IMR-90 (cell line): ENCODE results near the gene ZNF416. TPM values are rescaled to one million over a fixed set of nuclear protein-coding genes. Genes with fewer than 3 reads are reported as not detected.

Experiments
- ATAC-seq: fragments of 200-7000 bp; cut with Tn5 transposase; 2 replicates; pipeline ENCODE4 v1.9.1; 2020; ENCODE audit warnings: low read depth, mild to moderate bottlenecking, moderate library complexity
- BruUV-seq: library from RNA; stranded (reverse); fragments of 400-500 nt; replicated peaks from 2 replicates; lab custom pipeline; 2021; lab: Mats Ljungman, UMichigan
- CTCF ChIA-PET: fragments of 300-600 bp; formaldehyde crosslinking; extraction: SDS; loops from one replicate; lab custom pipeline; 2021; ENCODE audit warnings: antibody characterized with exemption; lab: Yijun Ruan, JAX
- POLR2A ChIA-PET: fragments of 300-600 bp; sonication (Branson Sonifier 250); formaldehyde crosslinking; loops from one replicate; lab custom pipeline; 2022; ENCODE audit warnings: antibody characterized with exemption; ENCODE audit not compliant: unreplicated experiment; lab: Charles Lee
- DNase-seq: peaks from one replicate; pipeline ENCODE4 v3.0.0; 2013
- H2AFZ ChIP-seq: replicated peaks from 2 replicates; pipeline ENCODE3; 2013; ENCODE audit warnings: low read length, mild to moderate bottlenecking; ENCODE audit not compliant: poor library complexity
- H2AK5ac ChIP-seq: 2 replicates; pipeline ENCODE4 v1.6.1; 2013; ENCODE audit warnings: low read depth, low read length, inconsistent platforms
- H2AK9ac ChIP-seq: replicated peaks from 2 replicates; pipeline ENCODE3; 2013; ENCODE audit warnings: mild to moderate bottlenecking, low read depth, low read length, moderate library complexity; ENCODE audit not compliant: poor library complexity
- H2BK120ac ChIP-seq: 2 replicates; pipeline ENCODE4 v1.6.1; 2013; ENCODE audit warnings: low read depth, low read length, inconsistent platforms
- H2BK15ac ChIP-seq: 3 replicates; pipeline ENCODE4 v1.6.1; 2013; ENCODE audit warnings: low read depth, low read length, inconsistent platforms
- H2BK20ac ChIP-seq: 2 replicates; pipeline ENCODE4 v1.6.1; 2013; ENCODE audit warnings: low read depth, mild to moderate bottlenecking, inconsistent platforms, low read length, moderate library complexity
- H2BK5ac ChIP-seq: 2 replicates; pipeline ENCODE4 v1.6.1; 2013; ENCODE audit warnings: mild to moderate bottlenecking, low read depth, low read length, inconsistent platforms; ENCODE audit not compliant: poor library complexity, severe bottlenecking
- H3K14ac ChIP-seq: replicated peaks from 2 replicates; pipeline ENCODE4 v1.6.1; 2013; ENCODE audit warnings: low read depth, low read length, inconsistent platforms
- H3K18ac ChIP-seq: 2 replicates; pipeline ENCODE4 v1.6.1; 2013; ENCODE audit warnings: low read depth, low read length, control low read depth
- H3K23ac ChIP-seq: 2 replicates; pipeline ENCODE4 v1.6.1; 2013; ENCODE audit warnings: low read depth, low read length, inconsistent platforms
- H3K27ac ChIP-seq: 2 replicates; pipeline ENCODE4 v1.5.1; 2013; ENCODE audit warnings: mild to moderate bottlenecking, control low read depth, low read length; ENCODE audit not compliant: insufficient read depth
- H3K27me3 ChIP-seq: 2 replicates; pipeline ENCODE4 v1.6.1; 2013; ENCODE audit warnings: low read length; ENCODE audit not compliant: control insufficient read depth, insufficient read depth
- H3K36me3 ChIP-seq: 2 replicates; pipeline ENCODE4 v1.6.1; 2013; ENCODE audit warnings: low read length, mixed read lengths; ENCODE audit not compliant: control insufficient read depth, insufficient read depth
- H3K4ac ChIP-seq: 2 replicates; pipeline ENCODE4 v1.6.1; 2013; ENCODE audit warnings: low read depth, low read length, inconsistent platforms
- H3K4me1 ChIP-seq: 2 replicates; pipeline ENCODE4 v1.6.1; 2013; ENCODE audit warnings: low read length, mixed read lengths; ENCODE audit not compliant: control insufficient read depth, insufficient read depth
- H3K4me2 ChIP-seq: 2 replicates; pipeline ENCODE4 v1.6.1; 2013; ENCODE audit warnings: low read depth, mild to moderate bottlenecking, control low read depth, low read length, moderate library complexity
- H3K4me3 ChIP-seq: 2 replicates; pipeline ENCODE4 v1.5.1; 2013; ENCODE audit warnings: low read depth, mild to moderate bottlenecking, control low read depth, low read length, moderate library complexity; ENCODE audit not compliant: insufficient read depth
- H3K56ac ChIP-seq: 2 replicates; pipeline ENCODE4 v1.6.1; 2013; ENCODE audit warnings: low read length, inconsistent platforms; ENCODE audit not compliant: insufficient read depth; ENCODE audit errors: extremely low read depth
- H3K79me1 ChIP-seq, 2 experiments: 2 replicates each; pipeline ENCODE4 v1.6.1; 2013; ENCODE audit warnings: low read length in 2 of 2, inconsistent platforms in 1 of 2, low read depth in 1 of 2
- H3K9ac ChIP-seq: 2 replicates; pipeline ENCODE4 v1.6.1; 2013; ENCODE audit warnings: low read depth, low read length, control low read depth
- H3K9me1 ChIP-seq: 2 replicates; pipeline ENCODE4 v1.6.1; 2013; ENCODE audit warnings: low read length, inconsistent platforms; ENCODE audit not compliant: insufficient read depth
- H3K9me3 ChIP-seq: 2 replicates; pipeline ENCODE4 v1.6.1; 2013; ENCODE audit warnings: low read length; ENCODE audit not compliant: control insufficient read depth, insufficient read depth
- H4K20me1 ChIP-seq: 2 replicates; pipeline ENCODE4 v1.6.1; 2013; ENCODE audit warnings: low read length, inconsistent platforms; ENCODE audit not compliant: insufficient read depth
- H4K5ac ChIP-seq: 2 replicates; pipeline ENCODE4 v1.6.1; 2013; ENCODE audit warnings: mild to moderate bottlenecking, low read depth, low read length, control low read depth
- H4K8ac ChIP-seq, 2 experiments: 2 replicates each; pipeline ENCODE4 v1.6.1; 2013; ENCODE audit warnings: low read depth in 2 of 2, low read length in 2 of 2, control low read depth in 1 of 2, inconsistent platforms in 1 of 2
- H4K91ac ChIP-seq: 2 replicates; pipeline ENCODE4 v1.6.1; 2013; ENCODE audit warnings: low read depth, low read length, inconsistent platforms; ENCODE audit not compliant: insufficient read depth
- BHLHE40 ChIP-seq: fragments of 150-350 bp; IDR thresholded peaks from 2 replicates; pipeline ENCODE4 v1.6.1; 2016; ENCODE audit warnings: mild to moderate bottlenecking, low read depth, low read length
- CEBPB ChIP-seq: IDR thresholded peaks from 2 replicates; pipeline ENCODE4 v1.6.1; 2012; ENCODE audit warnings: low read depth, low read length, improper control_type of control experiment
- CHD1 ChIP-seq: IDR thresholded peaks from 2 replicates; pipeline ENCODE4 v1.6.1; 2012; ENCODE audit warnings: low read depth, low read length, improper control_type of control experiment
- FOS ChIP-seq: fragments of 150-350 bp; IDR thresholded peaks from 2 replicates; pipeline ENCODE4 v1.6.1; 2016; ENCODE audit warnings: low read depth, low read length
- MAFK ChIP-seq: IDR thresholded peaks from 2 replicates; pipeline ENCODE4 v1.6.1; 2012; ENCODE audit warnings: low read depth, low read length, improper control_type of control experiment
- MAZ ChIP-seq: IDR thresholded peaks from 2 replicates; pipeline ENCODE4 v1.6.1; 2012; ENCODE audit warnings: low read depth, mild to moderate bottlenecking, low read length, improper control_type of control experiment, moderate library complexity, borderline replicate concordance
- MXI1 ChIP-seq: IDR thresholded peaks from 2 replicates; pipeline ENCODE4 v1.6.1; 2012; ENCODE audit warnings: low read depth, mild to moderate bottlenecking, low read length, moderate library complexity, borderline replicate concordance
- NFE2L2 ChIP-seq: fragments of 150-350 bp; IDR thresholded peaks from 2 replicates; pipeline ENCODE4 v1.6.1; 2016; ENCODE audit warnings: low read depth, mild to moderate bottlenecking, low read length
- POLR2A ChIP-seq: IDR thresholded peaks from 2 replicates; pipeline ENCODE4 v1.6.1; 2012; ENCODE audit warnings: mild to moderate bottlenecking, low read depth, low read length
- RAD21 ChIP-seq: IDR thresholded peaks from 2 replicates; pipeline ENCODE4 v1.6.1; 2012; ENCODE audit warnings: low read length, improper control_type of control experiment
- RCOR1 ChIP-seq: IDR thresholded peaks from 2 replicates; pipeline ENCODE4 v1.6.1; 2012; ENCODE audit warnings: mild to moderate bottlenecking, low read length, improper control_type of control experiment; ENCODE audit not compliant: insufficient replicate concordance
- RFX5 ChIP-seq: IDR thresholded peaks from 2 replicates; pipeline ENCODE4 v1.8.0; 2012; ENCODE audit warnings: low read depth, mild to moderate bottlenecking, low read length, moderate library complexity
- SMC3 ChIP-seq: fragments of 150-350 bp; IDR thresholded peaks from 2 replicates; pipeline ENCODE4 v1.6.1; 2016; ENCODE audit warnings: low read depth, mild to moderate bottlenecking, antibody characterized with exemption, low read length, moderate library complexity
- WGBS, 2 experiments: methylation state at CpG; one replicate each; pipeline versions ENCODE4 v1.1.5 to v1.1.7; 2013; ENCODE audit warnings: missing lambda C conversion rate in 2 of 2; ENCODE audit not compliant: insufficient read length in 1 of 2; ENCODE audit errors: extremely low coverage in 2 of 2; 5-methylcytosine and 5-hydroxymethylcytosine counted together
- dilution Hi-C: fragments of 300-500 bp; cut with HindIII; formaldehyde crosslinking; loops from one replicate; pipeline ENCODE4 v1.14.3; 2018; ENCODE audit warnings: low sequenced_read_pairs; ENCODE audit not compliant: unreplicated experiment
- in situ Hi-C: fragments of 300-500 bp; cut with MboI; formaldehyde crosslinking; loops from 3 replicates; pipeline ENCODE4 v1.14.3; 2019; ENCODE audit warnings: low sequenced_read_pairs, inconsistent platforms, mixed read lengths
- intact Hi-C: fragments of 100-400 bp; cut with micrococcal nuclease; formaldehyde crosslinking; loops from 2 replicates; pipeline ENCODE4 v1.10.0; 2022
- polyA plus RNA-seq, 3 experiments: library from polyadenylated mRNA; depleted of rRNA; stranded (reverse); fragments of >200 nt; gene quantifications; 2 replicates each; pipeline ENCODE4 v1.2.3, GENCODE V29; 2012; ENCODE audit warnings: low replicate concordance in 1 of 3
- total RNA-seq: library from RNA; depleted of rRNA; stranded (reverse); fragments of >200 nt; gene quantifications from 2 replicates; pipeline ENCODE4 v1.2.3, GENCODE V29; 2012
- TF ChIP-seq, protein P1 (sequence below): fragments of 150-350 bp; IDR thresholded peaks from 2 replicates; pipeline ENCODE4 v1.6.1; 2016; ENCODE audit warnings: low read depth, mild to moderate bottlenecking, low read length, moderate library complexity, borderline replicate concordance
- TF ChIP-seq, protein P2 (sequence below): fragments of 150-350 bp; IDR thresholded peaks from 2 replicates; pipeline ENCODE4 v1.6.1; 2017; ENCODE audit warnings: mild to moderate bottlenecking, antibody characterized with exemption, low read length, low read depth
- TF ChIP-seq, protein P3 (sequence below): conservative IDR thresholded peaks from 2 replicates; pipeline ENCODE4 v1.5.1; 2012; ENCODE audit warnings: mild to moderate bottlenecking, low read depth, low read length, improper control_type of control experiment

Gene ZNF416
- total and polyA plus RNA-seq, 2 of the 4 experiments (the other 2 are of a cell fraction) = 2.6 to 8.1 TPM

DNA sequence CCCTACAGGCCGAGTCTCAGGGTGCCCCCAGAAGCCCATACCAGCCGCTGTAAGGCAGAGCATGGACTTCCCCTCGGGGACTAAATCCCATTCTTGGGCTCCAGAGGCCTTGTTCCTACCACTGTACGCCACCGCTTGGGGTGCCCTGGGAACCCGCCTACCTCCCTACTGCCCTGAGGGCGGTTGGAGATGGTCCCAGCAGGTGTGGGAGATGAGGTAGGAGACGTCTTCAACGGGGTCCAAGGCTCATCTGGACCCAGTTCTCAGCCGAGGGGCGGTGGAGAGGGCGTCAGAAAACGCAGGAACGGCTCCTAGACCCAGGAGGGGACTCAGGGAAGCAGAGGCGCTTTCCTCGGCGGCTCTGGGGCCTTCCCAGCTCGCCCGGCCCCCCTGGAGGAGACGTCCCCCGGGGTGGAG, 4.4 kb upstream of the ZNF416 start:
- Histone ChIP-seq H2BK20ac (no peak overlapping the region), H3K9ac (no peak overlapping the region), H2AK5ac (no peak overlapping the region), H3K36me3 (peaks cover 3% of the 10 kb centered on the region), H4K5ac (peak overlapping the region; percentile 97), H3K79me1 (peaks cover 16 to 29% of the 10 kb centered on the region in 2 experiments), H2AFZ (peak overlapping the region; percentile 99), H3K9me3 (peaks cover 12% of the 10 kb centered on the region), H3K9me1 (peaks cover 1% of the 10 kb centered on the region), H3K27ac (no peak overlapping the region), H3K4me3 (no peak overlapping the region), H3K23ac (no peak overlapping the region), H4K8ac (peak overlapping the region; percentile 84 to 98; a peak in 3 of 4 replicates), H2BK15ac (no peak overlapping the region), H3K18ac (no peak overlapping the region), H4K91ac (no peak overlapping the region), H3K14ac (no peak overlapping the region), H2BK120ac (no peak overlapping the region), H3K56ac (no peak overlapping the region), H2BK5ac (no peak overlapping the region), H2AK9ac (peak overlapping the region; percentile 88), H3K27me3 (no peaks in the 10 kb centered on the region), H3K4me2 (no peak overlapping the region; the same call in 1 of the 2 replicates), H3K4me1 (peaks cover 4% of the 10 kb centered on the region), H3K4ac (no peak overlapping the region), H4K20me1 (0 out of 2 replicates have a peak, but pooled peaks cover 3% of the 10 kb centered on the region)
- dilution Hi-C loops (no loop called here), in situ Hi-C loops (no loop called here), intact Hi-C loops (no loop called here)
- ATAC-seq (no peak), DNase-seq (no peak)
- TF ChIP-seq RAD21 = no peak
- no peak for TF ChIP-seq MXI1
- TF ChIP-seq BHLHE40 = no peak
- no peak for TF ChIP-seq MAFK
- TF ChIP-seq, protein P1, sequence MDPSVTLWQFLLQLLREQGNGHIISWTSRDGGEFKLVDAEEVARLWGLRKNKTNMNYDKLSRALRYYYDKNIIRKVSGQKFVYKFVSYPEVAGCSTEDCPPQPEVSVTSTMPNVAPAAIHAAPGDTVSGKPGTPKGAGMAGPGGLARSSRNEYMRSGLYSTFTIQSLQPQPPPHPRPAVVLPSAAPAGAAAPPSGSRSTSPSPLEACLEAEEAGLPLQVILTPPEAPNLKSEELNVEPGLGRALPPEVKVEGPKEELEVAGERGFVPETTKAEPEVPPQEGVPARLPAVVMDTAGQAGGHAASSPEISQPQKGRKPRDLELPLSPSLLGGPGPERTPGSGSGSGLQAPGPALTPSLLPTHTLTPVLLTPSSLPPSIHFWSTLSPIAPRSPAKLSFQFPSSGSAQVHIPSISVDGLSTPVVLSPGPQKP = no peak
- TF ChIP-seq, protein P2, sequence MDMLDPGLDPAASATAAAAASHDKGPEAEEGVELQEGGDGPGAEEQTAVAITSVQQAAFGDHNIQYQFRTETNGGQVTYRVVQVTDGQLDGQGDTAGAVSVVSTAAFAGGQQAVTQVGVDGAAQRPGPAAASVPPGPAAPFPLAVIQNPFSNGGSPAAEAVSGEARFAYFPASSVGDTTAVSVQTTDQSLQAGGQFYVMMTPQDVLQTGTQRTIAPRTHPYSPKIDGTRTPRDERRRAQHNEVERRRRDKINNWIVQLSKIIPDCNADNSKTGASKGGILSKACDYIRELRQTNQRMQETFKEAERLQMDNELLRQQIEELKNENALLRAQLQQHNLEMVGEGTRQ = no peak
- TF ChIP-seq RCOR1 = no peak
- TF ChIP-seq MAZ = no peak
- no peak for TF ChIP-seq NFE2L2
- TF ChIP-seq FOS = no peak
- TF ChIP-seq CHD1 = no peak
- TF ChIP-seq RFX5 = no peak
- no peak for TF ChIP-seq SMC3
- TF ChIP-seq, protein P3, sequence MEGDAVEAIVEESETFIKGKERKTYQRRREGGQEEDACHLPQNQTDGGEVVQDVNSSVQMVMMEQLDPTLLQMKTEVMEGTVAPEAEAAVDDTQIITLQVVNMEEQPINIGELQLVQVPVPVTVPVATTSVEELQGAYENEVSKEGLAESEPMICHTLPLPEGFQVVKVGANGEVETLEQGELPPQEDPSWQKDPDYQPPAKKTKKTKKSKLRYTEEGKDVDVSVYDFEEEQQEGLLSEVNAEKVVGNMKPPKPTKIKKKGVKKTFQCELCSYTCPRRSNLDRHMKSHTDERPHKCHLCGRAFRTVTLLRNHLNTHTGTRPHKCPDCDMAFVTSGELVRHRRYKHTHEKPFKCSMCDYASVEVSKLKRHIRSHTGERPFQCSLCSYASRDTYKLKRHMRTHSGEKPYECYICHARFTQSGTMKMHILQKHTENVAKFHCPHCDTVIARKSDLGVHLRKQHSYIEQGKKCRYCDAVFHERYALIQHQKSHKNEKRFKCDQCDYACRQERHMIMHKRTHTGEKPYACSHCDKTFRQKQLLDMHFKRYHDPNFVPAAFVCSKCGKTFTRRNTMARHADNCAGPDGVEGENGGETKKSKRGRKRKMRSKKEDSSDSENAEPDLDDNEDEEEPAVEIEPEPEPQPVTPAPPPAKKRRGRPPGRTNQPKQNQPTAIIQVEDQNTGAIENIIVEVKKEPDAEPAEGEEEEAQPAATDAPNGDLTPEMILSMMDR = no peak
- no peak for TF ChIP-seq POLR2A
- no peak for TF ChIP-seq CEBPB
- 9% methylated on average over 6 of the region's 21 CpGs; no CpG with 5 or more reads in 1 of the 2 experiments for WGBS, 2 experiments
- ChIA-PET CTCF (no interaction called here), POLR2A (no interaction called here)
- BruUV-seq = no TSS peak
